Erythroblast (primary cell): ENCODE data around the gene ENTREP3.

Experiments used
- GATA1 ChIP-seq: IDR thresholded peaks from 2 replicates; pipeline ENCODE4 v1.6.1; 2011; ENCODE audit warnings: low read depth, mild to moderate bottlenecking, control low read depth, low read length, moderate library complexity
- POLR2A ChIP-seq: IDR thresholded peaks from 2 replicates; pipeline ENCODE4 v1.6.1; 2011; ENCODE audit warnings: mild to moderate bottlenecking, low read length

DNA sequence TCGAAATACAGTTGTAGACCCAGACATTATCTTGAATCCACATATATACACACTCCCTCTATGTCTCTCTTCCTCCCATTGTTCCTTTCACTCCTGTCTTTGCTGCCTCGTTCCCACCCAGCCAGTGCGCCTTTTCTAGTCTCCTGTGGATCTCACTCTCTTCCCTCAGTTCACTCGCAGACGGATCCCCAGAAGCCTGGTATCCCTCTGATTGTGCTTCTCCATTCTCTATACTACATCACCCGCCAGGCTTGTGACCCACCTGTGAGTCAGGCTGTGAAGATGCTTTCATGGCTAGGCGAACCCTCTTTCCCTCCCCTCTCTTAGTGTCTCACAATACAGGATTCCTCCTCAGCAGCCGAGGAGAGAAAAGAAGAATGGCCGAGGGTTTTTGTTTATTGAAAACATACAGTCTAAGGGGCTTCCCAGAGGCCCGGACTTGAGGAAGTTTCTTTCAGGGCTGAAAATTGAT lies 23.4 kb upstream of the ENTREP3 start:
- TF ChIP-seq POLR2A (no peak), GATA1 (no peak)
